Measurements from ENCODE around the gene OR5K1.
A peak's percentile ranks its signal among the peaks of the same experiment; 100 is the strongest.

The OR5K1 gene

DNA sequence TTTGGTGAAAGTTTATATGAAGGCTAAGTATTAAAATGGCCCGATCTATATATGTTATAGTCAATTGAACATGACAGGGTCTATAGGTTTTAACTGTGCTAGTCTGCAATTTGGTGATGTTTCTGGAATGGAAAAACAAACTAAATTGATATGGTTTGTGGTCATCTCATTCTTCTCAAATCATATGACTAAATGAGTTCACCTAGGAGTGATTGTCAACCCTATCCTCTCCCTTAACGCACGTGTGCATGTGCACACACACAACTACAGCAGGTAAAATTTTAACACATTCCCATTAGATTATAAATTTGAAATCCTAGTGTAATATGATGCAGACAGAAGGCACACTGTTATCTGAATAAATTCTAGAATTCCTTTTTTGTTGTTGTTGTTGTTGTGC is 50.7 kb downstream of the OR5K1 start:
- Histone ChIP-seq H3K9ac (ENCODE audit: low read length) (no peak overlapping the region), H3K9me3 (ENCODE audit: control insufficient read depth, insufficient read depth, low read depth, low read length) (no peaks in the 10 kb centered on the region), H3K4me3 (ENCODE audit: low read depth, low read length) (no peak overlapping the region), H3K4me1 (ENCODE audit: control insufficient read depth, insufficient read depth, low read length) (peaks cover 22% of the 10 kb centered on the region), H3K36me3 (ENCODE audit: control insufficient read depth, insufficient read depth, low read length) (peaks cover 38% of the 10 kb centered on the region), H3K27me3 (ENCODE audit: control insufficient read depth, insufficient read depth, low read length) (no peaks in the 10 kb centered on the region), H3K27ac (ENCODE audit: low read depth, low read length) (no peak overlapping the region)

DNA sequence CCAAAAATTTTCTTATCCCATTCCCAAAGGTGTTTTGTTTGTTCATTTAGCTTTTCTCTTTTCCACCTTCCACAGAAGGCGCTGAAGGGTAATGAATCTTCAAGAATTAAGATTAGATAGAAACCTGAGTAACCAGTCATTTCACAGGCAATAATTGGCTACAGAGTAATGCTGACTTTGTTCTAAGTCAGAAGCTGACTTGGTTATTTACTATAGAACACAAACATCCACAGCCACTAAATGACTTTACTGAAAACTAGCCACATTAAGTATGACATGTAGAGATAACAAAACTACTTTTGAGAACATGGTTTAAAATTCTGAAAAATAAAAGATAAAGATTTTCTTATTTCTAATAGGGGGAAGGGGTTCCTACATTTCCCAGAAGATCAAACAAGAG is 51.9 kb downstream of the OR5K1 start:
- H3K36me3 ChIP-seq (ENCODE audit: control insufficient read depth, insufficient read depth, low read length) = peaks cover 49% of the 10 kb centered on the region
- no peak overlapping the region for H3K4me3 ChIP-seq (ENCODE audit: low read depth, low read length)
- H3K9ac ChIP-seq (ENCODE audit: low read length) = no peak overlapping the region
- H3K9me3 ChIP-seq (ENCODE audit: control insufficient read depth, insufficient read depth, low read depth, low read length) = no peaks in the 10 kb centered on the region
- H3K27me3 ChIP-seq (ENCODE audit: control insufficient read depth, insufficient read depth, low read length) = no peaks in the 10 kb centered on the region
- no peak overlapping the region for H3K27ac ChIP-seq (ENCODE audit: low read depth, low read length)
- H3K4me1 ChIP-seq (ENCODE audit: control insufficient read depth, insufficient read depth, low read length) = peaks cover 28% of the 10 kb centered on the region

DNA sequence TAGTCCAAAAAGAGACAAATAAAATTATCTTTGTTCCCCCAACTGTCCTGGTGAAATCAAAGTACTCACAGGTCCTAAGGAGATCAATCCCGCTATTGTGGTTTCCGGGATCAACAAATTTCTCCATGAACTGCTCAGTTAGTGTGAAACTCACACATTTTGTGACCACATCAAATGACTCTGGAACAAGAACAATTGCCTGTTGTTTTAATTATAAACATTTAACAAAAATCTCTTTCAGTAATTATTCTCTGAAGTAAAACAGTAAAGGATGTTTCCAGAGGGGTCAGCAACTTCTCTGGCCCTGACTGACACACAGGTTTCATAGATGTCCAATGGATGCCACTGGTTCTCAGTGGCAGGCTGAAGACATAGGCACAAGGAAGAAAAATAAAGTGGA is 55.8 kb downstream of the OR5K1 start:
- H3K36me3 ChIP-seq (ENCODE audit: control insufficient read depth, insufficient read depth, low read length) = peaks cover 61% of the 10 kb centered on the region
- H3K27me3 ChIP-seq (ENCODE audit: control insufficient read depth, insufficient read depth, low read length) = no peaks in the 10 kb centered on the region
- H3K9me3 ChIP-seq (ENCODE audit: control insufficient read depth, insufficient read depth, low read depth, low read length) = no peaks in the 10 kb centered on the region
- H3K9ac ChIP-seq (ENCODE audit: low read length) = no peak overlapping the region
- H3K4me3 ChIP-seq (ENCODE audit: low read depth, low read length) = no peak overlapping the region
- H3K27ac ChIP-seq (ENCODE audit: low read depth, low read length) = no peak overlapping the region
- H3K4me1 ChIP-seq (ENCODE audit: control insufficient read depth, insufficient read depth, low read length) = peaks cover 37% of the 10 kb centered on the region

DNA sequence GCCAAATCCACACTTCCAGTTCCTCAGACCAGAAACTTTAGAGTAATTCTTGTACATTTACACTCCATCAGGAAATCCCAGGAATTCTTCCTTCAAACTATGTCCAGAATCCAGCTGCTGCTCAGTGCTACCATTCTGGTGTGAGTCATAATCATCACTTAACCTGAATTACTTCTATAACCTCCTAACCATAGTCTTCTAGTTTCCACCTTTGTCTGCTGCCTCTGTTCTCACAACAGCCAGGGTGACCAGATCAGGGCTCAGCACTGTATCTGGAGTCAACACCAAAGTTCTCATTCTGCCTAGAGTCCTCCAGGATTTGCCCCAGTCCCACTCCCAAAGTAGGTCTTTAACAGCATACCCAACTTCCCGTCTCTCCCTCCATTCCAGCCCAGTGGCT is 56.4 kb downstream of the OR5K1 start:
- Histone ChIP-seq H3K4me3 (ENCODE audit: low read depth, low read length) (no peak overlapping the region), H3K9ac (ENCODE audit: low read length) (no peak overlapping the region), H3K36me3 (ENCODE audit: control insufficient read depth, insufficient read depth, low read length) (peaks cover 61% of the 10 kb centered on the region), H3K27ac (ENCODE audit: low read depth, low read length) (no peak overlapping the region), H3K4me1 (ENCODE audit: control insufficient read depth, insufficient read depth, low read length) (peaks cover 37% of the 10 kb centered on the region), H3K9me3 (ENCODE audit: control insufficient read depth, insufficient read depth, low read depth, low read length) (no peaks in the 10 kb centered on the region), H3K27me3 (ENCODE audit: control insufficient read depth, insufficient read depth, low read length) (no peaks in the 10 kb centered on the region)

DNA sequence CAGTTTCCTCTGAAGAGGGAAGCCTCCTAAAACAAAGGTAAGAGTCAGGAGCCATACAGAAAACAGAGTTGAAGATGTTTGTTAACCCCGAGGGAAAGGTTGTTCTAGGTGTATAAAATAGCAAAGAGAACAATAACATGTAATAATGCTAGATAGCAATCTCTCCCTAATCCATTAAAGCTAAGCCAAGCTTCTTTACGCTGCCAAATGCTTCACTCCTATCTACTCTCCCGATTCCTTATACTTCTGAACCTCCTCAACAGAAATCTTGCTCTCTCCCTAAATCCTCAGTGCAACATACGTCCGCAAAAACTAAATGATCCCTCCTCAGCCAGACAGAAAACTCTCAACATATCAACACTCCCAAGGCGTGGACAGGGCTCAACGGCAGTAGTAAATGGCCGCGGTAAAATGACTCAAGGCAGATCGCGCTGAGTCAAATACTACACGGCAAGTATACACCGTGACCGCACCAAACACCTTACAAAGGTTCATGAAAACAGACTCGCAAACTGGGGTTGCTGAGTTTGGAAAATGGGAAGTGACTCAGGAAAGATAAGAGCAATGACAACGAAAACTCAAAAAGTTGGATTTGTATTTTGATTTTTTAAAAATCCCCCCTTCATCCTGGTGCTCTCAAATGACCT is 59.0 kb downstream of the OR5K1 start:
- H3K27me3 ChIP-seq (ENCODE audit: control insufficient read depth, insufficient read depth, low read length) = no peaks in the 10 kb centered on the region
- H3K36me3 ChIP-seq (ENCODE audit: control insufficient read depth, insufficient read depth, low read length) = peaks cover 38% of the 10 kb centered on the region
- peak overlapping the region; percentile 66 for H3K27ac ChIP-seq (ENCODE audit: low read depth, low read length)
- H3K9me3 ChIP-seq (ENCODE audit: control insufficient read depth, insufficient read depth, low read depth, low read length) = no peaks in the 10 kb centered on the region
- H3K4me3 ChIP-seq (ENCODE audit: low read depth, low read length) = peak overlapping the region; percentile 79
- peaks cover 31% of the 10 kb centered on the region for H3K4me1 ChIP-seq (ENCODE audit: control insufficient read depth, insufficient read depth, low read length)
- H3K9ac ChIP-seq (ENCODE audit: low read length) = peak overlapping the region; percentile 72

Measured in HUES6 (cell line).